A673 (cell line): Measurements from ENCODE around the gene AMACR.

ENCODE experiments used
- CTCF ChIP-seq: fragments of 300-800, 200-600 bp; sonication (generic); conservative IDR thresholded peaks from 2 replicates; pipeline ENCODE4 v1.5.1; 2017; ENCODE audit warnings: low read depth, mild to moderate bottlenecking, antibody characterized with exemption, low read length, moderate library complexity, mixed read lengths
- EZH2 ChIP-seq: fragments of 200-600 bp; sonication (generic); IDR thresholded peaks from 2 replicates; pipeline ENCODE4 v1.6.1; 2017; ENCODE audit warnings: borderline replicate concordance, low read depth, mild to moderate bottlenecking, mixed read lengths, antibody characterized with exemption, low read length; ENCODE audit not compliant: poor library complexity, severe bottlenecking

DNA sequence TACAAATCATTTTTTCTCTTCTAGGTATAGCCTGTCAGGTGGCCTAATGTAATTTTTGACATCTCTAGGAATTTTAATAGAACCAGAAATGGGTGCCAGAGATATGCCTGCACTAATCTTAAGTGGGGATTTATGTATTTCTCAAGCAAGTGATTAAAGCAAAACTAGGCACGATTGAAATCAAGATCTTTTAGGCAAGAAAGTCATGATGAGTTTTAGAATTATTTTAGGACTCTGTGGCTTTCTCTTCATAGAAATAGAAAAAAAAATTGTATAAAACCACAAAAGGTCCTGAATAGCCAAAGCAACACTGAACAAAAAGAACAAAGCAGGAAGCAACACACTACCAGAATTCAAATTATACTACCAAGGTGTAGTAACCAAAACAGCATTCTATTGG, 952 bp upstream of the AMACR start:
- TF ChIP-seq EZH2 = no peak
- no peak for TF ChIP-seq CTCF
